ENCODE data around the gene CYGB.
"Not testable (repeated sequence)": the region's sequence is repeated elsewhere in the genome, so short reads cannot be mapped to it uniquely, and the experiment has no call there.

The CYGB gene

DNA sequence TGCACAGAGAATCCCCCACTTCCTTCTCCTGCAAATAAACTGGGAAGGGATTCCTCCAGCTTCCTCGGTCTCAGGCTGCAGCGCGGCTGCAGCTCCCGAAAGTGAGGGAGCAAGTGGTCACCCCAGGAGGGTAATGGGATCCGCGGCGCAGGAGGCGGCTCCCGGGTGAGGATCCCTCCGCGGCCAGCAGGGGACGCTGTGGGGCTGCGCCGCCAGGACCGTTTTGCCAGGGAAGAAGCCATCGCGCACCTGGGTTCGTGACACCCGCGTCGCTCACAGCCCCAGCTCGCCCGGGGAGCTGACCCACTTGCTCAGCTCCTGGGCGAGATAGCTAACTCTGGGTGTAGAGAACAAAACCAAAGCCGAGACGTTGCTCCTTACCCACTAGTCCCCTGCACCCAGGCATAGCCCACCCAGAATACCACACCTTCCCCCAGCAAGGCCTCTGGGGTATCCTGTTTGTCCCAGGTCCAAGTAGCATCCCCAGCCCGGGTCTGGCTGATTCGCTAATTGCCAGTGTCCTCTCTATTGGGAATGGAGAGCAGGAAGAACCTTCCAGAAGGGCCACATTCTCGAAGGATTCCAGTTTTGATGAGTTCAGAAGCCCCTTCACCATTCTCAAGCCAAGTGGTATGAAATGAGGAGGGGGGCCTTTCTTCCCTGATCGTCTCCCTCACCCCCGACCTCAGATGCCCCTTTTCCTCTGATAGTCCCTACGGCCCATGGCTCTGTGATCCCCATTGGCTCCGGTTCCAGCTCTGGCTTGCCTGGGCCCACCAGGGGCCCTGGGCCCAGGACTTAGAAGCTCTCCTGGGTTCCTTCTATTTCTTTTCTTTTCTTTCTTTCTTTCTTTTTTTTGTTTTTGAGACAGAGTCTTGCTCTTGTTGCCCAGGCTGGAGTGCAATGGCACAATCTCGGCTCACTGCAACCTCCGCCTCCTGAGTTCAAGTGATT is 14.1 kb downstream of the CYGB start:
- H3K4me3 ChIP-seq (ENCODE audit: low read length in 2 of 2): no peak overlapping the region
- no peaks in the 10 kb centered on the region for H3K36me3 ChIP-seq (ENCODE audit: control insufficient read depth in 2 of 2, insufficient read depth in 2 of 2, low read length in 2 of 2)
- no peak overlapping the region for H3K27ac ChIP-seq (ENCODE audit: low read depth in 2 of 2, low read length in 2 of 2)
- peaks cover 15 to 16% of the 10 kb centered on the region in 2 donors for H3K4me1 ChIP-seq (ENCODE audit: control insufficient read depth in 2 of 2, insufficient read depth in 2 of 2, low read length in 2 of 2)
- no peaks in the 10 kb centered on the region for H3K9me3 ChIP-seq (ENCODE audit: control insufficient read depth in 2 of 2, low read length in 2 of 2)
- H3K9ac ChIP-seq (ENCODE audit: low read depth in 1 of 2, low read length in 2 of 2): peak overlapping the region; percentile 3 to 8
- H3K27me3 ChIP-seq (ENCODE audit: control insufficient read depth in 2 of 2, insufficient read depth in 2 of 2, low read length in 2 of 2): peaks cover 0 to 4% of the 10 kb centered on the region in 2 donors

DNA sequence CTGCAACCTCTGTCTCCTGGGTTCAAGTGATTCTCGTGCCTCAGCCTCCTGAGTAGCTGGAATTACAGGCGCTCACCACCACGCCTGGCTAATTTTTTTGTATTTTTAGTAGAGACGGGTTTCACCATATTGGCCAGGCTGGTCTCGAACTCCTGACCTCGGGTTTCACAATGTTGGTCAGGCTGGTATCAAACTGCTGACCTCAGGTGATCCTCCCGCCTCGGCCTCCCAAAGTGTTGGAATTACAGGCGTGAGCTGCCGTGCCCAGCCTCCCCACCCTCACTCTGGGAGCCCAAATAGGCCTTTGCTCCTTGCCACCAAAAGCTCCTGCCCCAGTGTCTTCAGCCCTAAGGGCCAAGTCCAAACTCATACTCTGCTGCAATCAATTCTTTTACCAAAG is 15.8 kb downstream of the CYGB start:
- H3K36me3 ChIP-seq (ENCODE audit: control insufficient read depth in 2 of 2, insufficient read depth in 2 of 2, low read length in 2 of 2); H3K9ac ChIP-seq (ENCODE audit: low read depth in 1 of 2, low read length in 2 of 2); H3K27me3 ChIP-seq (ENCODE audit: control insufficient read depth in 2 of 2, insufficient read depth in 2 of 2, low read length in 2 of 2); H3K27ac ChIP-seq (ENCODE audit: low read depth in 2 of 2, low read length in 2 of 2); H3K9me3 ChIP-seq (ENCODE audit: control insufficient read depth in 2 of 2, low read length in 2 of 2); H3K4me3 ChIP-seq (ENCODE audit: low read length in 2 of 2): not testable (repeated sequence)
- peaks cover 12 to 13% of the 10 kb centered on the region in 2 donors for H3K4me1 ChIP-seq (ENCODE audit: control insufficient read depth in 2 of 2, insufficient read depth in 2 of 2, low read length in 2 of 2)

DNA sequence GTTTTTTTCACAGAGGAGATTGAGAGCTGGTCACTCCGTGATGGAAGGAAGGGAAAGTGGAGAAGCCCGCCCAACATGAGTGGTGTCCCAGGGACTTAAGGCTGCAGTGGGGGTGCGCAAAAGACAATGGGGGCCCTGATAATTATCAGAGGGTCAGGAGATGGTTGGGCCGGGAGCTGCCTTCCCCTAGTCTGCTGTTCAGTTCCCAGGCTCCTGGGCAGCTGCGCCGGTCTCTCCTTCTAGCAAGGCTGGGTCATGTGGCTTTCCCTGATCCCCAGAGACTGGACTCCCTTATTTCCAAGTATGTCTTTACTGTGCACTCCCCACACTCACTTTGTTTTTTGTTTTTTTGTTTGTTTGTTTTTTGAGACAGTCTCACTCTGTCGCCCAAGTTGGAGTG is 16.2 kb downstream of the CYGB start:
- Histone ChIP-seq H3K9ac (ENCODE audit: low read depth in 1 of 2, low read length in 2 of 2) (no peak overlapping the region), H3K27ac (ENCODE audit: low read depth in 2 of 2, low read length in 2 of 2) (no peak overlapping the region), H3K27me3 (ENCODE audit: control insufficient read depth in 2 of 2, insufficient read depth in 2 of 2, low read length in 2 of 2) (peaks cover 0 to 4% of the 10 kb centered on the region in 2 donors), H3K4me1 (ENCODE audit: control insufficient read depth in 2 of 2, insufficient read depth in 2 of 2, low read length in 2 of 2) (peaks cover 12 to 13% of the 10 kb centered on the region in 2 donors), H3K36me3 (ENCODE audit: control insufficient read depth in 2 of 2, insufficient read depth in 2 of 2, low read length in 2 of 2) (no peaks in the 10 kb centered on the region), H3K9me3 (ENCODE audit: control insufficient read depth in 2 of 2, low read length in 2 of 2) (no peaks in the 10 kb centered on the region), H3K4me3 (ENCODE audit: low read length in 2 of 2) (no peak overlapping the region)

DNA sequence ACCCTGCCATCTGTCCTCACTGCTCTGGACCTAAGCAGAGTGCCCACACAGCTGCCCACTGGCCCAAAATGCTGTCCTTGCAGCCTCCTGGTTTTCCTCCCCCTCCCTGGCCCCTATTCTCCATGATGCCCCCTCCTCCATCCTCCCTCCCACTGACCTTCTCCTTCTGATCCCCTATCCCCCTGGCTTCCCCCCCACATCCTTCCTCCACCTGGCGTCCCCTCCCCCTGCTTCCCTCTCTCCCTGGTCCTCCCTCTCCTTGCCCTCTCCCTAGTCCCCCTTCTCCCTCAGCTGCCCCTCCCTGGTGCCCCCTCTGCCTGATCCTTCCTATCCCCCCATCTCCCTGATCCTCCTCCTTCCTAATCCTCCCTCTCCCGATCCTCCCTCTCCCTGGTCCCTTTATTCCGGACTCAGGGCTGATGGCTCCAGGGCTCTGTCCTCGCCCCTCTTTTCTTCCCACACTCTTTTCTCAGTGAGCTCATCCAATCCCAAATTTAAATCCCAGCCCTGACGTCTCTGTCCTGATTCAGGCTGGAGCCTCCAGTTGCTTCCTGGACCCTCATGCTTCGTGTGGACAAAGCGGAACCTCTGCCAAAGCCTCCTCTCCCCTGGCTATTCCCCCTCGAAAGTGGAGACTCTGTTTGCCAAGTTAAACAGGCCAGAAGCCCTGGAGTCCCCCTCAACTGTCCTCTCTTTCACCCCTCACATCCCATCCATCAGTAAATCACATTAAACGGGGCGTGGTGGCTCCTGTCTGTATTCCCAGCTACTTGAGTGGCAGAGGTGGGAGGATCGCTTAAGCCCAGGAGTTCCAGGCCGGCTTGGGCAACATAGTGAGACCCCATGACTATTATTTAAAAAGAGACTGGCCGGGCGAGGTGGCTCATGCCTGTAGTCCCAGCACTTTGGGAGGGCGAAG is 18.2 kb downstream of the CYGB start:
- no peak overlapping the region for H3K27ac ChIP-seq (ENCODE audit: low read depth in 2 of 2, low read length in 2 of 2)
- peaks cover 0 to 4% of the 10 kb centered on the region in 2 donors for H3K27me3 ChIP-seq (ENCODE audit: control insufficient read depth in 2 of 2, insufficient read depth in 2 of 2, low read length in 2 of 2)
- no peak overlapping the region for H3K4me3 ChIP-seq (ENCODE audit: low read length in 2 of 2)
- no peaks in the 10 kb centered on the region for H3K36me3 ChIP-seq (ENCODE audit: control insufficient read depth in 2 of 2, insufficient read depth in 2 of 2, low read length in 2 of 2)
- no peak overlapping the region for H3K9ac ChIP-seq (ENCODE audit: low read depth in 1 of 2, low read length in 2 of 2)
- H3K4me1 ChIP-seq (ENCODE audit: control insufficient read depth in 2 of 2, insufficient read depth in 2 of 2, low read length in 2 of 2): peaks cover 3 to 4% of the 10 kb centered on the region in 2 donors
- no peaks in the 10 kb centered on the region for H3K9me3 ChIP-seq (ENCODE audit: control insufficient read depth in 2 of 2, low read length in 2 of 2)

DNA sequence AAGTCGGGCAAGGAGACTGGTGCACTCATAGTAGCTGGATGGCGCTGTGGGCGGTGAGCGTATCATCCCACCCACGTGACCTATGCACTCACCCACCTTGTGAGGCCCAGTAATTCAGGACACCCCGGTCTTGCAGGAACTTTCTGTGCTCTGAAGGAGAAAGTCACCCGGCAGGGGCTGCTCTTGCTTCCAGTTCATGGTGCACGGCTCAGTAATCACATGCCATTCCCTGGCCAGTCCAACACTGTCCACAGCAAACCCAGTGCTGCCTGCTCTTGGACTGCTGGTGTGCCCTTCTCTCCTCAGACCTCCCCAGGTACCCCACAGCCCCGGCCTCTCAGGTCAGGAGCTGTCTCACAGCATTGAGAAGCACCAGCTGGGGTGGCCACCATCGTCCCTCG is 19.9 kb downstream of the CYGB start:
- Histone ChIP-seq H3K27me3 (ENCODE audit: control insufficient read depth in 2 of 2, insufficient read depth in 2 of 2, low read length in 2 of 2) (peaks cover 0 to under 1% of the 10 kb centered on the region in 2 donors), H3K4me3 (ENCODE audit: low read length in 2 of 2) (no peak overlapping the region), H3K27ac (ENCODE audit: low read depth in 2 of 2, low read length in 2 of 2) (no peak overlapping the region), H3K4me1 (ENCODE audit: control insufficient read depth in 2 of 2, insufficient read depth in 2 of 2, low read length in 2 of 2) (no peaks in the 10 kb centered on the region), H3K36me3 (ENCODE audit: control insufficient read depth in 2 of 2, insufficient read depth in 2 of 2, low read length in 2 of 2) (no peaks in the 10 kb centered on the region), H3K9ac (ENCODE audit: low read depth in 1 of 2, low read length in 2 of 2) (no peak overlapping the region), H3K9me3 (ENCODE audit: control insufficient read depth in 2 of 2, low read length in 2 of 2) (no peaks in the 10 kb centered on the region)

DNA sequence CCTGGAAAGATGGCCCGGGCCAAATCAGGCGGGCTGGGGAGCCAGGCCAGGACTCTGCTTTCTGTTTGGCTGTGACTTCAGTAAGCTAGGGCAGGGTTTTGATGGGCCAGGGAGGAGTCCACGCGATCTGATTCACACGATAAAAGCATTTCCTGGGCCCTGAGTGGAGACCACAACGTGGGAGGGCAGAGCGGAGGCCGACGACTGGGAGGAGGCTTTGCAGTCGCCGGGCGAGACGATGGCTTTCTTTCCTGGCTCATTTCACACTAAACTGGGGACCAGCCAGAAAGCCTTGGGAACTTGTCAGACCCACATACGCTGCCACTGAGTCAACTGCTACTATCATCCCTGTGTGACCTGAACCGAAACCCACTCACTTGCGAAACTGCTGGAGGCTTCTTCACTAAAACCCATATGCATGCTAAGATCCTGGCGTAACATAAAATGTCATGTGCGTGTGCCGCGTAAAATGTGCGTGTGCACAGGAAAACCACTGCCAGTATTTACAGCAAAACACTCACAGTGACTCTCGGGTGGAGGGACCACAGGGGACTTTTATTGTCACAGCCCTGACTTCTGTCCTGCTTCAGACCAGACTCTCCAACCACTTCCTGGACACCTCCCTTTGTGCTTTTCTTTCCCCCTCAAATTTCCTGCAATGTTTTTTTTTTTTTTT is 22.1 kb downstream of the CYGB start:
- no peaks in the 10 kb centered on the region for H3K27me3 ChIP-seq (ENCODE audit: control insufficient read depth in 2 of 2, insufficient read depth in 2 of 2, low read length in 2 of 2)
- peak overlapping the region; percentile 3 to 54 for H3K4me3 ChIP-seq (ENCODE audit: low read length in 2 of 2)
- peaks cover 0 to 3% of the 10 kb centered on the region in 2 donors for H3K4me1 ChIP-seq (ENCODE audit: control insufficient read depth in 2 of 2, insufficient read depth in 2 of 2, low read length in 2 of 2)
- peak overlapping the region; percentile 67 to 79 for H3K27ac ChIP-seq (ENCODE audit: low read depth in 2 of 2, low read length in 2 of 2)
- H3K9me3 ChIP-seq (ENCODE audit: control insufficient read depth in 2 of 2, low read length in 2 of 2): no peaks in the 10 kb centered on the region
- H3K9ac ChIP-seq (ENCODE audit: low read depth in 1 of 2, low read length in 2 of 2): peak overlapping the region in 1 of 2 donors; percentile 47
- no peaks in the 10 kb centered on the region for H3K36me3 ChIP-seq (ENCODE audit: control insufficient read depth in 2 of 2, insufficient read depth in 2 of 2, low read length in 2 of 2)

DNA sequence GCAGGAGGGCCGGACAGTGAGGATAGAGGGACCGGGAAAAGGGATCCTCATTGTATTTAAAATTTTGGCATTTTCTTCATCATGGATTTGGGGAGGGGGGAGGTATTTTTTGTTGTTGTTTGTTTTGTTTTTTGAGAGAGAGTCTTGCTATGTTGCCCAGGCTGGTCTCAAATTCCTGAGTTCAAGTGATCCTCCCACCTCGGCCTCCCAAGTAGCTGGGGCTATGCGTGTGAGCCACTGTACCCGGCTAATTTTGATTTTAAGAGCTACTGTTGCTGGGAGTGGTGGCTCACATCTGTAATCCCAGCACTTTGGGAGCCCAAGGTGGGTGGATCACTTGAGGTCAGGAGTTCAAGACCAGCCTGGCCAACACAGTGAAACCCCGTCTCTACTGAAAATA is 23.2 kb downstream of the CYGB start:
- H3K4me1 ChIP-seq (ENCODE audit: control insufficient read depth in 2 of 2, insufficient read depth in 2 of 2, low read length in 2 of 2); H3K27ac ChIP-seq (ENCODE audit: low read depth in 2 of 2, low read length in 2 of 2); H3K36me3 ChIP-seq (ENCODE audit: control insufficient read depth in 2 of 2, insufficient read depth in 2 of 2, low read length in 2 of 2); H3K9ac ChIP-seq (ENCODE audit: low read depth in 1 of 2, low read length in 2 of 2); H3K9me3 ChIP-seq (ENCODE audit: control insufficient read depth in 2 of 2, low read length in 2 of 2); H3K27me3 ChIP-seq (ENCODE audit: control insufficient read depth in 2 of 2, insufficient read depth in 2 of 2, low read length in 2 of 2); H3K4me3 ChIP-seq (ENCODE audit: low read length in 2 of 2): not testable (repeated sequence)

DNA sequence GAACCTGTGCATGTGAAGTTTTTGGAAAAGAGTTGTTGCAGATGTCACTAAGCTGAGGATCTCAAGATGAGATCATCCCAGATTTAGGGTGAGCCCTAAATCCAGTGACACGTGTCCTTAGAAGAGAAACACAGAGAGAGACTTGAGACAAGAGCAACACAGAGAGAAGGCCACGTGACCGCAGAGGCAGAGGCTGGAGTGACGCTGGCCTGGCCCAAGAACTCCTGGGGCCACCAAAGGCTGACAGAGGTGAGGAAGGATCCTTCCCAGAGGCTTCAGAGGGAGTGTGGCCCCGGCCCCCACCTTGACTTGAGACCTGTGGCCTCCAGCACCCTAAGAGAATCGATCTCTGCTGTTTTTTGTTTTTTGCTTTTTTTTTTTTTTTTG is 24.2 kb downstream of the CYGB start:
- Histone ChIP-seq H3K9ac (ENCODE audit: low read depth in 1 of 2, low read length in 2 of 2) (no peak overlapping the region), H3K9me3 (ENCODE audit: control insufficient read depth in 2 of 2, low read length in 2 of 2) (no peaks in the 10 kb centered on the region), H3K27ac (ENCODE audit: low read depth in 2 of 2, low read length in 2 of 2) (no peak overlapping the region), H3K27me3 (ENCODE audit: control insufficient read depth in 2 of 2, insufficient read depth in 2 of 2, low read length in 2 of 2) (no peaks in the 10 kb centered on the region), H3K36me3 (ENCODE audit: control insufficient read depth in 2 of 2, insufficient read depth in 2 of 2, low read length in 2 of 2) (no peaks in the 10 kb centered on the region), H3K4me1 (ENCODE audit: control insufficient read depth in 2 of 2, insufficient read depth in 2 of 2, low read length in 2 of 2) (peaks cover 0 to 3% of the 10 kb centered on the region in 2 donors), H3K4me3 (ENCODE audit: low read length in 2 of 2) (no peak overlapping the region)

DNA sequence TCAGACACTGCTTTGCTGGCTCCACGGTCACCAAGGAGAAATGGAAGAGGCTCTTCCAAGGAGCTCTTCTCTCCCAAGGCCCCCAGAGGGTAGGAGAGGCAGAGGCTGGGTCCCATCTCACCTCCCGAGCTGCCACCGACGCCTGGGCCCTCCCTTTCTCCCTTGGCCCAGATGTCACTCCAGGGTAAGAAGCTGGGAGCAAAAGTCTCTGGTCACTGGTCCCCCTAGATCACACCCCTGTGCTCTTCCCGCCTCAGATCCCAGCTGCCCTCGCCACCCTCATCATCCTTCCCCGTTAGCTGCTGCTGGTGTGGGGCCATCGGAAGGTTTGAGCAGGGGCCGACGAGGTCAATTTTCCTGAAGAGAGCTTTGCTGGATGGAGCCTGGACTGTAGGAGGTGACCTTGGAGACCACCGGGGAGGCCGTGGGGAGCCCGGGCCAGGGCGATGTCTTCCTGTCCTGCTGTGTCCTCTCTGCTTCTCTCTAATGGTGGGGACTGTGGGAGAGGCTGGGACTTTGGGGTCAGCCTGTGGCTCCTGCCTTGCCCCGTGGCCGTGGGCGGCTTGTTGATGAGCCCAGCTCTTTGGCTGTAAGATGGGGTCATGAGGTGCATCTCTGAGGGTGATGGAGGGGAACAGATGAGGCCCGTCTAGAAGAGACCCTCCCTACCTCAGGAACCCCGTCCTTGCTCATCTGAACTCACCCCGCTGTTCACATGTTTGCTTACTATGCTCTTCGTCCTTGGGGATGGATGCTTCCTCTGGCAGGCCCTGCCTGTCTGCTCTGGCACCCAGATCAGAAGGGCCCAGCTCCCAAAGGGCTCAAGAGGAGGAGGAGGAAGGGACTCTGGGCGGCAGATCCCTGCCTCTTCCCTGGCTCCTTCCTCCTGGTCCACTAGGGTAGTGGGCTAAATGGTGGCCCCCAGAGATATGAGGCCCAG is 24.9 kb downstream of the CYGB start:
- Histone ChIP-seq H3K4me3 (ENCODE audit: low read length in 2 of 2) (no peak overlapping the region), H3K27ac (ENCODE audit: low read depth in 2 of 2, low read length in 2 of 2) (no peak overlapping the region), H3K36me3 (ENCODE audit: control insufficient read depth in 2 of 2, insufficient read depth in 2 of 2, low read length in 2 of 2) (no peaks in the 10 kb centered on the region), H3K27me3 (ENCODE audit: control insufficient read depth in 2 of 2, insufficient read depth in 2 of 2, low read length in 2 of 2) (no peaks in the 10 kb centered on the region), H3K4me1 (ENCODE audit: control insufficient read depth in 2 of 2, insufficient read depth in 2 of 2, low read length in 2 of 2) (peaks cover 0 to 3% of the 10 kb centered on the region in 2 donors), H3K9ac (ENCODE audit: low read depth in 1 of 2, low read length in 2 of 2) (no peak overlapping the region), H3K9me3 (ENCODE audit: control insufficient read depth in 2 of 2, low read length in 2 of 2) (no peaks in the 10 kb centered on the region)
